Neural cell (in vitro differentiated cells): ENCODE data around the gene ITGB5. TPM values are rescaled to one million over a fixed set of nuclear protein-coding genes. Genes with fewer than 3 reads are reported as not detected.

Source experiments
- H2AFZ ChIP-seq: fragments of 200-600, 300-800 bp; sonication (generic), shearing (Covaris generic); 2 replicates; pipeline ENCODE4 v1.6.0; 2014; ENCODE audit warnings: low read depth, mild to moderate bottlenecking, antibody characterized with exemption, low read length, moderate library complexity
- H3F3A ChIP-seq: fragments of 200-600 bp; shearing (Covaris generic); 2 replicates; pipeline ENCODE4 v1.6.1; 2016; ENCODE audit warnings: mild to moderate bottlenecking, moderate library complexity, mixed read lengths, antibody characterized with exemption, low read length; ENCODE audit not compliant: insufficient read depth, poor library complexity, severe bottlenecking
- H3K27ac ChIP-seq: fragments of 200-600, 300-800 bp; sonication (generic), shearing (Covaris generic); 2 replicates; pipeline ENCODE4 v1.5.1; 2014; ENCODE audit warnings: mild to moderate bottlenecking, low read length, moderate library complexity
- H3K27me3 ChIP-seq: fragments of 300-800, 200-600 bp; sonication (generic), shearing (Covaris generic); 2 replicates; pipeline ENCODE4 v1.6.0; 2014; ENCODE audit warnings: mild to moderate bottlenecking, low read depth, low read length, moderate library complexity; ENCODE audit not compliant: insufficient read depth
- H3K36me3 ChIP-seq: fragments of 300-800, 200-600 bp; sonication (generic), shearing (Covaris generic); 2 replicates; pipeline ENCODE4 v1.5.1; 2014; ENCODE audit warnings: mild to moderate bottlenecking, antibody characterized with exemption, low read length, moderate library complexity; ENCODE audit not compliant: insufficient read depth
- H3K4me2 ChIP-seq: fragments of 300-800, 200-600 bp; sonication (generic), shearing (Covaris generic); 2 replicates; pipeline ENCODE4 v1.6.0; 2014; ENCODE audit warnings: mild to moderate bottlenecking, low read length
- H3K4me3 ChIP-seq: fragments of 300-800, 200-600 bp; sonication (generic), shearing (Covaris generic); 2 replicates; pipeline ENCODE4 v1.5.1; 2014; ENCODE audit warnings: mild to moderate bottlenecking, low read length, moderate library complexity
- H3K79me2 ChIP-seq: fragments of 200-600 bp; shearing (Covaris generic); replicated peaks from 2 replicates; pipeline ENCODE4 v1.6.0; 2014; ENCODE audit warnings: mild to moderate bottlenecking, low read length, moderate library complexity; ENCODE audit not compliant: insufficient read depth
- H3K9ac ChIP-seq: fragments of 300-800, 200-600 bp; sonication (generic), shearing (Covaris generic); 2 replicates; pipeline ENCODE4 v1.6.1; 2016; ENCODE audit warnings: mild to moderate bottlenecking, low read length, mixed read lengths
- H3K9me2 ChIP-seq: fragments of 200-600 bp; shearing (Covaris generic); 2 replicates; pipeline ENCODE4 v1.6.1; 2016; ENCODE audit warnings: mild to moderate bottlenecking, low read length, mixed read lengths; ENCODE audit not compliant: insufficient read depth
- H3K9me3 ChIP-seq: fragments of 200-600, 300-800 bp; sonication (generic), shearing (Covaris generic); 2 replicates; pipeline ENCODE4 v1.6.1; 2016; ENCODE audit warnings: mild to moderate bottlenecking, mixed run types, low read length, moderate library complexity, mixed read lengths
- H4K20me1 ChIP-seq: fragments of 200-600 bp; shearing (Covaris generic); 2 replicates; pipeline ENCODE4 v1.6.1; 2016; ENCODE audit warnings: mild to moderate bottlenecking, mixed run types; ENCODE audit not compliant: insufficient read depth
- EP300 ChIP-seq: fragments of 450-650 bp; conservative IDR thresholded peaks from 2 replicates; pipeline ENCODE4 v1.6.1; 2014; ENCODE audit warnings: antibody characterized with exemption, mild to moderate bottlenecking, moderate library complexity; ENCODE audit not compliant: poor library complexity, severe bottlenecking
- EZH2 ChIP-seq: fragments of 200-600, 300-800 bp; shearing (Covaris generic), sonication (generic); IDR thresholded peaks from 2 replicates; pipeline ENCODE4 v1.6.1; 2014; ENCODE audit warnings: antibody characterized with exemption, low read length, borderline replicate concordance, mild to moderate bottlenecking; ENCODE audit not compliant: insufficient read depth, poor library complexity, severe bottlenecking
- MXI1 ChIP-seq: fragments of 450-650 bp; conservative IDR thresholded peaks from 2 replicates; pipeline ENCODE4 v1.6.1; 2014; ENCODE audit warnings: antibody characterized with exemption, mild to moderate bottlenecking; ENCODE audit not compliant: poor library complexity, severe bottlenecking
- POLR2AphosphoS5 ChIP-seq: IDR thresholded peaks from 2 replicates; pipeline ENCODE4 v1.6.1; 2012
- RAD21 ChIP-seq: fragments of 450-650 bp; conservative IDR thresholded peaks from 2 replicates; pipeline ENCODE4 v1.6.1; 2014; ENCODE audit warnings: antibody characterized with exemption, mild to moderate bottlenecking, moderate library complexity
- SMC3 ChIP-seq: fragments of 450-650 bp; conservative IDR thresholded peaks from 2 replicates; pipeline ENCODE4 v1.6.1; 2014; ENCODE audit warnings: antibody characterized with exemption, mild to moderate bottlenecking, moderate library complexity; ENCODE audit not compliant: poor library complexity
- TAF1 ChIP-seq: IDR thresholded peaks from 2 replicates; pipeline ENCODE4 v1.6.1; 2012; ENCODE audit warnings: low read depth
- polyA plus RNA-seq: library from polyadenylated mRNA; depleted of rRNA; stranded (reverse); fragments of >200 nt; gene quantifications from 2 replicates; pipeline ENCODE4 v1.2.3, GENCODE V29; 2014
- TF ChIP-seq, protein P1 (sequence below): IDR thresholded peaks from 2 replicates; pipeline ENCODE4 v1.6.1; 2012; ENCODE audit warnings: borderline replicate concordance
- TF ChIP-seq, protein P2 (sequence below): fragments of 450-650 bp; IDR thresholded peaks from 2 replicates; pipeline ENCODE4 v1.5.1; 2014; ENCODE audit warnings: antibody characterized with exemption, mild to moderate bottlenecking, moderate library complexity; ENCODE audit not compliant: poor library complexity, severe bottlenecking

Gene ITGB5
- polyA plus RNA-seq, 1 donor from 2014 or later = 1.2 TPM

DNA sequence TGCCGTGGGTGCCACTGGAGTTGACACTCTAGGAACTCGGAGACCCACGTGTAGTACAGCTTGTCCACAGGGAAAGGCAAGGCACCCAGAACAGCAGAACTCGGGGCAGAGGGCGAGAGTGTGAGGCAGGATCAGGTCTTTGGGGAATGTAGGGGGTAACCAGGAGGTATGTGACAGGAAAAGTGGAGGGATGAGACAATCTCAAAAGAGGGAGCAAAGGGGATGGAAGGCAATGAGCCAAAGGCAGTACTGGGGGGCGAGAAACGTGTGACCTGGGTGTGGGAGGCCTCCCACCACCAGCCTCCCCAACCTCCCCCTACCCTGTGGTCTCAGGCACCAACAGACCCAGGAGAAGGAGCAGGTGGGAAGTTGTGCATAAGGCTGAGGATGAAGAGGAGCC, 108.0 kb downstream of the ITGB5 start:
- H4K20me1 ChIP-seq = no peaks in the 10 kb centered on the region
- H3K79me2 ChIP-seq = no peaks in the 10 kb centered on the region
- no peak overlapping the region for H3K4me3 ChIP-seq
- no peaks in the 10 kb centered on the region for H3K9me3 ChIP-seq
- H3K4me2 ChIP-seq = no peak overlapping the region
- H3K9me2 ChIP-seq = no peaks in the 10 kb centered on the region
- no peak overlapping the region for H2AFZ ChIP-seq
- H3K36me3 ChIP-seq = no peaks in the 10 kb centered on the region
- H3K27ac ChIP-seq = no peak overlapping the region
- no peaks in the 10 kb centered on the region for H3F3A ChIP-seq
- no peak overlapping the region for H3K9ac ChIP-seq
- TF ChIP-seq RAD21 = no peak
- no peak for TF ChIP-seq EP300
- no peaks in the 10 kb centered on the region for H3K27me3 ChIP-seq

DNA sequence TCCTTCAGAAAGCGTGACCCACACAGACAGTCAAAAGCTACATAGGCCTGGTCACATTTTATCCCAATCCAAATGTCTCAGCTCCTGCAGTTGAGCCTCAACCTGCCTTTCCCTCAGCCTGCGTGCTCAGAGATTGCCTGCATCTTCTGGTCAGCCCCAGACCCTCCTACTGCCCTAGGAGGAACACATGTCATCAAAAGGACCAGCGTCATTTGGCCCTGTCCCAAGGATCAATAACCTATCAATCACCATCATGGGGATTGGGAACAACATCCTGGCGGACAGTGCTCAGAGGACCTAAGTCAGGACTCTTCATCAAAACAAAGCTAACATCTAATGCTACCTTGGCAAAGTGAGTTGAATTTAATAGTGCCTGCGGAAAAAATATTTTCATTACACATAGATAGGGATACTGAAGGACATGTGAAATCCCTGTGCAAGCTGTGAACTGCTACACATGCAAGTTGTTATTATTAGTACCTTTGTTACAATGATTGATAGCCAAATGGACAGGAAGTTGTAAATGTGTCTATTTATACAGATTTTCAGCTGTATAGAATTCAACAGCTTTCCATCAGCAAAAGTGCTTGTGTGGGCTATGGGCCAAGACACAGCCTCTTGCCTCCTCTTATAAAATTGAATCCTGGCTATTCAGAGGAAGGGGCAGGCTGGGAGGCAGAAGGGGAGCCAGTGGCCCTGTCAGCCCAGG, 109.2 kb downstream of the ITGB5 start:
- Histone ChIP-seq H3K4me2 (no peak overlapping the region), H3K9me2 (no peaks in the 10 kb centered on the region), H3K4me3 (no peak overlapping the region), H3K9me3 (no peaks in the 10 kb centered on the region), H3K27me3 (no peaks in the 10 kb centered on the region), H2AFZ (no peak overlapping the region), H3K27ac (no peak overlapping the region), H3K79me2 (no peaks in the 10 kb centered on the region), H4K20me1 (no peaks in the 10 kb centered on the region), H3K36me3 (no peaks in the 10 kb centered on the region), H3K9ac (no peak overlapping the region), H3F3A (no peaks in the 10 kb centered on the region)
- TF ChIP-seq EP300 (peak; percentile 17), TAF1 (no peak)
- TF ChIP-seq, protein P1, sequence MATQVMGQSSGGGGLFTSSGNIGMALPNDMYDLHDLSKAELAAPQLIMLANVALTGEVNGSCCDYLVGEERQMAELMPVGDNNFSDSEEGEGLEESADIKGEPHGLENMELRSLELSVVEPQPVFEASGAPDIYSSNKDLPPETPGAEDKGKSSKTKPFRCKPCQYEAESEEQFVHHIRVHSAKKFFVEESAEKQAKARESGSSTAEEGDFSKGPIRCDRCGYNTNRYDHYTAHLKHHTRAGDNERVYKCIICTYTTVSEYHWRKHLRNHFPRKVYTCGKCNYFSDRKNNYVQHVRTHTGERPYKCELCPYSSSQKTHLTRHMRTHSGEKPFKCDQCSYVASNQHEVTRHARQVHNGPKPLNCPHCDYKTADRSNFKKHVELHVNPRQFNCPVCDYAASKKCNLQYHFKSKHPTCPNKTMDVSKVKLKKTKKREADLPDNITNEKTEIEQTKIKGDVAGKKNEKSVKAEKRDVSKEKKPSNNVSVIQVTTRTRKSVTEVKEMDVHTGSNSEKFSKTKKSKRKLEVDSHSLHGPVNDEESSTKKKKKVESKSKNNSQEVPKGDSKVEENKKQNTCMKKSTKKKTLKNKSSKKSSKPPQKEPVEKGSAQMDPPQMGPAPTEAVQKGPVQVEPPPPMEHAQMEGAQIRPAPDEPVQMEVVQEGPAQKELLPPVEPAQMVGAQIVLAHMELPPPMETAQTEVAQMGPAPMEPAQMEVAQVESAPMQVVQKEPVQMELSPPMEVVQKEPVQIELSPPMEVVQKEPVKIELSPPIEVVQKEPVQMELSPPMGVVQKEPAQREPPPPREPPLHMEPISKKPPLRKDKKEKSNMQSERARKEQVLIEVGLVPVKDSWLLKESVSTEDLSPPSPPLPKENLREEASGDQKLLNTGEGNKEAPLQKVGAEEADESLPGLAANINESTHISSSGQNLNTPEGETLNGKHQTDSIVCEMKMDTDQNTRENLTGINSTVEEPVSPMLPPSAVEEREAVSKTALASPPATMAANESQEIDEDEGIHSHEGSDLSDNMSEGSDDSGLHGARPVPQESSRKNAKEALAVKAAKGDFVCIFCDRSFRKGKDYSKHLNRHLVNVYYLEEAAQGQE = no peak

DNA sequence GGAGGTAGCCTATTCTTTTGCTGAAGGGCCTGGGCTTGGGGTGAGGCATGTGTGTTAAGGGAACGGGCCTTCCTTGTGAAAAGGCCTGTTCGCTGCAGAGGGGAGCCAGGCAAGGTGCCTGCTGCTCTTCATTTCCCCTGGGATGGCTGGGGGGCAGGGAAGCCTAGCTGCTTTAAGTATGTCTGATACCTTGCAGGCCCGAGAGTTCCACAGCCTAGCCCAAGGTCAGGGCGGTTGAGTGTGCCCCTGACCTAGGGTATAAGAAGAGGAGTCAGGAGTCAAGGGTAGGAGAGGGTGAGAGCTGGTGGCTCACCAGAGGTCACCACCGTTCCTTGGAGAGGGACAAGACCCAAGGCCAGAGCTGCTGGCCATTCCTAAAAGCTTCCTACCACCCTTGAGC, 110.3 kb downstream of the ITGB5 start:
- no peaks in the 10 kb centered on the region for H3K27me3 ChIP-seq

More for the DNA sequence above, 110.3 kb downstream of the ITGB5 start:
- no peak overlapping the region for H2AFZ ChIP-seq
- no peaks in the 10 kb centered on the region for H3K9me3 ChIP-seq
- H3K4me3 ChIP-seq = no peak overlapping the region
- H3K4me2 ChIP-seq = no peak overlapping the region
- TF ChIP-seq POLR2AphosphoS5 = no peak
- TF ChIP-seq RAD21 = no peak
- TF ChIP-seq EP300 = no peak
- TF ChIP-seq, protein P1 = no peak
- TF ChIP-seq, protein P2, sequence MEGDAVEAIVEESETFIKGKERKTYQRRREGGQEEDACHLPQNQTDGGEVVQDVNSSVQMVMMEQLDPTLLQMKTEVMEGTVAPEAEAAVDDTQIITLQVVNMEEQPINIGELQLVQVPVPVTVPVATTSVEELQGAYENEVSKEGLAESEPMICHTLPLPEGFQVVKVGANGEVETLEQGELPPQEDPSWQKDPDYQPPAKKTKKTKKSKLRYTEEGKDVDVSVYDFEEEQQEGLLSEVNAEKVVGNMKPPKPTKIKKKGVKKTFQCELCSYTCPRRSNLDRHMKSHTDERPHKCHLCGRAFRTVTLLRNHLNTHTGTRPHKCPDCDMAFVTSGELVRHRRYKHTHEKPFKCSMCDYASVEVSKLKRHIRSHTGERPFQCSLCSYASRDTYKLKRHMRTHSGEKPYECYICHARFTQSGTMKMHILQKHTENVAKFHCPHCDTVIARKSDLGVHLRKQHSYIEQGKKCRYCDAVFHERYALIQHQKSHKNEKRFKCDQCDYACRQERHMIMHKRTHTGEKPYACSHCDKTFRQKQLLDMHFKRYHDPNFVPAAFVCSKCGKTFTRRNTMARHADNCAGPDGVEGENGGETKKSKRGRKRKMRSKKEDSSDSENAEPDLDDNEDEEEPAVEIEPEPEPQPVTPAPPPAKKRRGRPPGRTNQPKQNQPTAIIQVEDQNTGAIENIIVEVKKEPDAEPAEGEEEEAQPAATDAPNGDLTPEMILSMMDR = no peak
- TF ChIP-seq SMC3 = no peak
- TF ChIP-seq MXI1 = no peak
- no peak for TF ChIP-seq TAF1
- no peak for TF ChIP-seq EZH2
- no peaks in the 10 kb centered on the region for H3K9me2 ChIP-seq
- no peak overlapping the region for H3K9ac ChIP-seq
- H3F3A ChIP-seq = no peaks in the 10 kb centered on the region
- H3K79me2 ChIP-seq = no peaks in the 10 kb centered on the region
- H3K27ac ChIP-seq = no peak overlapping the region
- no peaks in the 10 kb centered on the region for H3K36me3 ChIP-seq
- no peaks in the 10 kb centered on the region for H4K20me1 ChIP-seq
